Lower leg skin (tissue), 4 donors: ENCODE results near the gene PTEN. TPM values are rescaled to one million over a fixed set of nuclear protein-coding genes. Genes with fewer than 3 reads are reported as not detected.
"Not testable (repeated sequence)": the region's sequence is repeated elsewhere in the genome, so short reads cannot be mapped to it uniquely, and the experiment has no call there.

Source experiments
- DNase-seq, 2 donors: peaks; one replicate each; pipeline ENCODE4 v3.0.0-alpha.2; 2019; ENCODE audit warnings: low spot score in 2 of 2
- H3K4me3 ChIP-seq: fragments of 200-600 bp; sonication (generic); 2 replicates; pipeline ENCODE4 v1.5.1; 2017; ENCODE audit warnings: mild to moderate bottlenecking, low read depth; ENCODE audit not compliant: poor library complexity, severe bottlenecking
- CTCF ChIP-seq, 3 donors: fragments of 450-650 bp; IDR thresholded peaks; one replicate each; pipeline ENCODE4 v1.5.1; 2016; ENCODE audit warnings: antibody characterized with exemption in 3 of 3, mild to moderate bottlenecking in 3 of 3, moderate library complexity in 2 of 3
- POLR2A ChIP-seq, 2 donors: fragments of 450-650 bp; IDR thresholded peaks; one replicate each; pipeline ENCODE4 v1.6.1; 2016 to 2017; ENCODE audit warnings: antibody characterized with exemption in 2 of 2, mild to moderate bottlenecking in 1 of 2, moderate library complexity in 1 of 2
- WGBS, 2 donors: methylation state at CpG; one replicate each; pipeline ENCODE4 v1.1.5; 2018; 5-methylcytosine and 5-hydroxymethylcytosine counted together
- intact Hi-C: fragments of 100-400 bp; cut with DNase I; formaldehyde crosslinking; loops from one replicate; pipeline ENCODE4 v1.15.0; 2023; ENCODE audit warnings: low total_unique reads
- total RNA-seq, 4 donors: library from RNA; depleted of rRNA; stranded (reverse); fragments of >200 nt; gene quantifications; one replicate each; pipeline ENCODE4 v1.1.0, GENCODE V29; 2016

The PTEN gene
- total RNA-seq, 4 donors from 2014 or later, result 54.8 to 87.4 (median 68.8) TPM

- no peak overlapping the region for H3K4me3 ChIP-seq
- intact Hi-C loops, result no loop called here
- DNase-seq, result no peak
- WGBS, 2 donors, result 77 to 80% methylated on average over 2 of the region's 2 CpGs
- TF ChIP-seq CTCF (IDR thresholded peaks at IDR 0.05) (no peak), POLR2A (IDR thresholded peaks at IDR 0.05) (no peak)
Measured at GRCh38 chr10:87882555-87883294, 19.3 kb downstream of the PTEN start.

GRCh38 chr10:87886635-87887034 is 23.2 kb downstream of the PTEN start:
- WGBS, 2 donors, result 94 to 98% methylated on average over 2 of the region's 2 CpGs
- DNase-seq, result no peak
- intact Hi-C loops, result no loop called here
- no peak for TF ChIP-seq POLR2A (IDR thresholded peaks at IDR 0.05)
- no peak overlapping the region for H3K4me3 ChIP-seq

GRCh38 chr10:87887146-87887545 is 23.7 kb downstream of the PTEN start:
- intact Hi-C loops, result no loop called here
- TF ChIP-seq POLR2A (IDR thresholded peaks at IDR 0.05), result no peak
- no peak for TF ChIP-seq CTCF (IDR thresholded peaks at IDR 0.05)
- 91 to 100% methylated on average over 1 of the region's 1 CpG for WGBS, 2 donors
- H3K4me3 ChIP-seq, result no peak overlapping the region
- no peak for DNase-seq

- intact Hi-C loops, result no loop called here
- peak in 1 of 2 donors; percentile 57 for DNase-seq
- no peak for TF ChIP-seq CTCF (IDR thresholded peaks at IDR 0.05)
- TF ChIP-seq POLR2A (IDR thresholded peaks at IDR 0.05), result no peak
- no peak overlapping the region for H3K4me3 ChIP-seq
- WGBS, 2 donors, result 87 to 90% methylated on average over 2 of the region's 2 CpGs
Measured at GRCh38 chr10:87887548-87888289, 24.3 kb downstream of the PTEN start.

GRCh38 chr10:87895430-87895829 is 32.0 kb downstream of the PTEN start:
- intact Hi-C loops, result no loop called here
- 60 to 77% methylated on average over 1 of the region's 1 CpG for WGBS, 2 donors
- no peak for TF ChIP-seq POLR2A (IDR thresholded peaks at IDR 0.05)
- no peak for TF ChIP-seq CTCF (IDR thresholded peaks at IDR 0.05)
- no peak overlapping the region for H3K4me3 ChIP-seq
- no peak for DNase-seq

GRCh38 chr10:87896216-87896615 is 32.8 kb downstream of the PTEN start:
- intact Hi-C loops, result no loop called here
- no peak for TF ChIP-seq POLR2A (IDR thresholded peaks at IDR 0.05)
- no peak for TF ChIP-seq CTCF (IDR thresholded peaks at IDR 0.05)
- H3K4me3 ChIP-seq, result no peak overlapping the region
- 79 to 80% methylated on average over 2 of the region's 2 CpGs for WGBS, 2 donors
- DNase-seq, result no peak

- 97 to 99% methylated on average over 8 of the region's 8 CpGs for WGBS, 2 donors
- H3K4me3 ChIP-seq, DNase-seq, intact Hi-C loops: not testable (repeated sequence)
Measured at GRCh38 chr10:87897957-87898356, 34.5 kb downstream of the PTEN start.

- intact Hi-C loops, H3K4me3 ChIP-seq: not testable (repeated sequence)
- peak in 1 of 2 donors; percentile 60 for DNase-seq
- WGBS, 2 donors, result 94 to 98% methylated on average over 8 of the region's 8 CpGs
Measured at GRCh38 chr10:87903396-87903795, 40.0 kb downstream of the PTEN start.
